Sigmoid colon (tissue), 4 donors: ENCODE results near the gene NRXN3.

Source experiments
- EP300 ChIP-seq, 4 donors: sonication (generic); formaldehyde crosslinking; IDR thresholded peaks; one replicate each; pipeline ENCODE4 v1.6.1; 2017; ENCODE audit warnings: antibody characterized with exemption in 4 of 4
- TF ChIP-seq, protein P1 (sequence below), 4 experiments: fragments of 450-650 bp in 3 of 4; fragments of 200-600 bp in 1 of 4; IDR thresholded peaks; one replicate each; pipeline ENCODE4 v1.5.1; 2016 to 2019; ENCODE audit warnings: antibody characterized with exemption in 4 of 4, mild to moderate bottlenecking in 3 of 4, moderate library complexity in 2 of 4

GRCh38 chr14:78617735-78618134 lies 447.6 kb downstream of the NRXN3 start:
- TF ChIP-seq, protein P1, sequence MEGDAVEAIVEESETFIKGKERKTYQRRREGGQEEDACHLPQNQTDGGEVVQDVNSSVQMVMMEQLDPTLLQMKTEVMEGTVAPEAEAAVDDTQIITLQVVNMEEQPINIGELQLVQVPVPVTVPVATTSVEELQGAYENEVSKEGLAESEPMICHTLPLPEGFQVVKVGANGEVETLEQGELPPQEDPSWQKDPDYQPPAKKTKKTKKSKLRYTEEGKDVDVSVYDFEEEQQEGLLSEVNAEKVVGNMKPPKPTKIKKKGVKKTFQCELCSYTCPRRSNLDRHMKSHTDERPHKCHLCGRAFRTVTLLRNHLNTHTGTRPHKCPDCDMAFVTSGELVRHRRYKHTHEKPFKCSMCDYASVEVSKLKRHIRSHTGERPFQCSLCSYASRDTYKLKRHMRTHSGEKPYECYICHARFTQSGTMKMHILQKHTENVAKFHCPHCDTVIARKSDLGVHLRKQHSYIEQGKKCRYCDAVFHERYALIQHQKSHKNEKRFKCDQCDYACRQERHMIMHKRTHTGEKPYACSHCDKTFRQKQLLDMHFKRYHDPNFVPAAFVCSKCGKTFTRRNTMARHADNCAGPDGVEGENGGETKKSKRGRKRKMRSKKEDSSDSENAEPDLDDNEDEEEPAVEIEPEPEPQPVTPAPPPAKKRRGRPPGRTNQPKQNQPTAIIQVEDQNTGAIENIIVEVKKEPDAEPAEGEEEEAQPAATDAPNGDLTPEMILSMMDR (IDR thresholded peaks at IDR 0.05), result no peak
- TF ChIP-seq EP300 (IDR thresholded peaks at IDR 0.05), result no peak
